ENCODE data around the gene MRAS. TPM values are rescaled to one million over a fixed set of nuclear protein-coding genes. Genes with fewer than 3 reads are reported as not detected.

MRAS gene
- total RNA-seq, 1 donor, result 80.7 TPM

GRCh38 chr3:138435840-138436239 lies 87.5 kb downstream of the MRAS start:
- Histone ChIP-seq H4K20me1 (ENCODE audit: insufficient read depth, low read length) (no peaks in the 10 kb centered on the region), H3K36me3 (ENCODE audit: insufficient read depth, low read length) (no peaks in the 10 kb centered on the region), H3K79me2 (ENCODE audit: insufficient read depth, low read length) (no peaks in the 10 kb centered on the region), H3K4me3 (ENCODE audit: insufficient read depth, low read length) (no peak overlapping the region), H2AFZ (ENCODE audit: low read length) (no peak overlapping the region), H3K4me2 (ENCODE audit: insufficient read depth, low read length) (peak overlapping the region; percentile 82), H3K27ac (ENCODE audit: low read depth, low read length) (no peak overlapping the region), H3K9me3 (ENCODE audit: low read depth, low read length) (no peaks in the 10 kb centered on the region), H3K27me3 (ENCODE audit: insufficient read depth, low read length) (peaks cover 41% of the 10 kb centered on the region), H3K4me1 (ENCODE audit: insufficient read depth, low read length) (peaks cover 28% of the 10 kb centered on the region)
- no peak for TF ChIP-seq CTCF (IDR thresholded peaks at IDR 0.05; ENCODE audit: extremely low read depth, low read depth, low read length)
- peak; percentile 80 for DNase-seq (ENCODE audit: insufficient read length, low spot score, missing footprints)

- DNase-seq (ENCODE audit: insufficient read length, low spot score, missing footprints), result no peak
- no peak for TF ChIP-seq CTCF (IDR thresholded peaks at IDR 0.05; ENCODE audit: extremely low read depth, low read depth, low read length)
These were observed 88.9 kb downstream of the MRAS start for GRCh38 chr3:138437281-138437680.

GRCh38 chr3:138438896-138439295 lies 90.5 kb downstream of the MRAS start:
- H3K79me2 ChIP-seq (ENCODE audit: insufficient read depth, low read length), result no peaks in the 10 kb centered on the region
- no peaks in the 10 kb centered on the region for H3K9me3 ChIP-seq (ENCODE audit: low read depth, low read length)
- no peaks in the 10 kb centered on the region for H4K20me1 ChIP-seq (ENCODE audit: insufficient read depth, low read length)
- no peak overlapping the region for H2AFZ ChIP-seq (ENCODE audit: low read length)
- H3K27ac ChIP-seq (ENCODE audit: low read depth, low read length), result no peak overlapping the region
- no peaks in the 10 kb centered on the region for H3K36me3 ChIP-seq (ENCODE audit: insufficient read depth, low read length)
- TF ChIP-seq CTCF (IDR thresholded peaks at IDR 0.05; ENCODE audit: extremely low read depth, low read depth, low read length), result no peak
- no peak overlapping the region for H3K4me3 ChIP-seq (ENCODE audit: insufficient read depth, low read length)
- peak; percentile 82 for DNase-seq (ENCODE audit: insufficient read length, low spot score, missing footprints)
- H3K27me3 ChIP-seq (ENCODE audit: insufficient read depth, low read length), result peaks cover 20% of the 10 kb centered on the region
- H3K4me2 ChIP-seq (ENCODE audit: insufficient read depth, low read length), result no peak overlapping the region
- peaks cover 47% of the 10 kb centered on the region for H3K4me1 ChIP-seq (ENCODE audit: insufficient read depth, low read length)

More at GRCh38 chr3:138437281-138437680, 88.9 kb downstream of the MRAS start:
- Histone ChIP-seq H3K4me3 (ENCODE audit: insufficient read depth, low read length) (no peak overlapping the region), H3K36me3 (ENCODE audit: insufficient read depth, low read length) (no peaks in the 10 kb centered on the region), H4K20me1 (ENCODE audit: insufficient read depth, low read length) (no peaks in the 10 kb centered on the region), H3K27me3 (ENCODE audit: insufficient read depth, low read length) (peaks cover 35% of the 10 kb centered on the region), H3K9me3 (ENCODE audit: low read depth, low read length) (no peaks in the 10 kb centered on the region), H3K4me1 (ENCODE audit: insufficient read depth, low read length) (peaks cover 42% of the 10 kb centered on the region), H3K4me2 (ENCODE audit: insufficient read depth, low read length) (no peak overlapping the region), H2AFZ (ENCODE audit: low read length) (no peak overlapping the region), H3K27ac (ENCODE audit: low read depth, low read length) (no peak overlapping the region), H3K79me2 (ENCODE audit: insufficient read depth, low read length) (no peaks in the 10 kb centered on the region)

GRCh38 chr3:138439646-138440045 lies 91.3 kb downstream of the MRAS start:
- H3K27ac ChIP-seq (ENCODE audit: low read depth, low read length), result no peak overlapping the region
- peak; percentile 72 for DNase-seq (ENCODE audit: insufficient read length, low spot score, missing footprints)
- H3K79me2 ChIP-seq (ENCODE audit: insufficient read depth, low read length), result no peaks in the 10 kb centered on the region
- no peaks in the 10 kb centered on the region for H3K36me3 ChIP-seq (ENCODE audit: insufficient read depth, low read length)
- H3K4me3 ChIP-seq (ENCODE audit: insufficient read depth, low read length), result no peak overlapping the region
- peaks cover 16% of the 10 kb centered on the region for H3K27me3 ChIP-seq (ENCODE audit: insufficient read depth, low read length)
- peaks cover 47% of the 10 kb centered on the region for H3K4me1 ChIP-seq (ENCODE audit: insufficient read depth, low read length)
- no peak overlapping the region for H3K4me2 ChIP-seq (ENCODE audit: insufficient read depth, low read length)
- H2AFZ ChIP-seq (ENCODE audit: low read length), result no peak overlapping the region
- no peak for TF ChIP-seq CTCF (IDR thresholded peaks at IDR 0.05; ENCODE audit: extremely low read depth, low read depth, low read length)
- H3K9me3 ChIP-seq (ENCODE audit: low read depth, low read length), result no peaks in the 10 kb centered on the region
- no peaks in the 10 kb centered on the region for H4K20me1 ChIP-seq (ENCODE audit: insufficient read depth, low read length)
